ENCODE data around the gene ME3.

GRCh38 chr11:86630229-86630981 is 42.0 kb downstream of the ME3 start:
- no peak for TF ChIP-seq ZNF274 (IDR thresholded peaks at IDR 0.05; ENCODE audit: low read depth, low read length)
- no peak for TF ChIP-seq YY1 (IDR thresholded peaks at IDR 0.05; ENCODE audit: insufficient read depth, insufficient read length)
- no peak for TF ChIP-seq SUZ12 (IDR thresholded peaks at IDR 0.05; ENCODE audit: extremely low read depth, insufficient read depth, insufficient read length)
